Stomach smooth muscle (tissue), 2 donors: ENCODE results near the gene NFAT5.

Source experiments
- H3K27ac ChIP-seq: one replicate; pipeline ENCODE4 v1.7.0; 2013; ENCODE audit warnings: mild to moderate bottlenecking, low read length, inconsistent platforms
- H3K27me3 ChIP-seq, 2 donors: one replicate each; pipeline ENCODE4 v1.7.0; 2013; ENCODE audit warnings: low read length in 2 of 2; ENCODE audit not compliant: insufficient read depth in 2 of 2, control insufficient read depth in 1 of 2
- H3K36me3 ChIP-seq, 2 donors: one replicate each; pipeline ENCODE4 v1.7.0; 2013; ENCODE audit warnings: low read length in 2 of 2; ENCODE audit not compliant: control insufficient read depth in 2 of 2, insufficient read depth in 2 of 2
- H3K4me1 ChIP-seq: one replicate; pipeline ENCODE4 v1.7.0; 2013; ENCODE audit warnings: low read length; ENCODE audit not compliant: control insufficient read depth, insufficient read depth
- H3K4me3 ChIP-seq, 2 donors: one replicate each; pipeline ENCODE4 v1.7.0; 2013; ENCODE audit warnings: low read length in 2 of 2
- H3K9ac ChIP-seq, 2 donors: one replicate each; pipeline ENCODE4 v1.7.0; 2013; ENCODE audit warnings: low read length in 2 of 2, mild to moderate bottlenecking in 1 of 2
- H3K9me3 ChIP-seq, 2 donors: one replicate each; pipeline ENCODE4 v1.7.0; 2013; ENCODE audit warnings: low read length in 2 of 2; ENCODE audit not compliant: control insufficient read depth in 2 of 2
- donor health status: healthy.
- donor health status: Pancreatic carcinoma.

Gene NFAT5

GRCh38 chr16:69596801-69597200, 31.0 kb downstream of the NFAT5 start:
- Histone ChIP-seq H3K4me1 (no peaks in the 10 kb centered on the region), H3K9ac (no peak overlapping the region), H3K9me3 (no peaks in the 10 kb centered on the region), H3K4me3 (no peak overlapping the region), H3K27ac (no peak overlapping the region), H3K36me3 (no peaks in the 10 kb centered on the region), H3K27me3 (no peaks in the 10 kb centered on the region)

DNA sequence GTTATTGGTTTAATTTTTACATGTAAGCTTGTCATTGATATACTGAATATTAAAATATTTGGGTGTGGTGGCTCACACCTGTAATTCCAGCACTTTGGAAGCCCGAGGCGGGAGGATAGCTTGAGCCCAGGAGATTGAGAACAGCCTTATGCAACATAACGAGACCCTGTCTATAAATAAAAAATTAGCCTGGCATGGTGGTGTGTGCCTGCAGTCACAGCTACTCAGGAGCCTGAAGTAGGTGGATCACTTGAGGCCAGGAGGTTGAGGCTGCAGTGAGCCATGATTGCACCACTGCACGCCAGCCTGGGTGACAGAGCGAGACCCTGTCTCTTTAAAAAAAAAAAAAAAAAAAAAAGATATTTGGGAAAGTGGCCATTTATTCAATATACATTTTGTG, 32.3 kb downstream of the NFAT5 start:
- Histone ChIP-seq H3K9ac (no peak overlapping the region), H3K4me1 (no peaks in the 10 kb centered on the region), H3K4me3 (no peak overlapping the region), H3K27ac (no peak overlapping the region), H3K36me3 (no peaks in the 10 kb centered on the region), H3K9me3 (no peaks in the 10 kb centered on the region), H3K27me3 (no peaks in the 10 kb centered on the region)

DNA sequence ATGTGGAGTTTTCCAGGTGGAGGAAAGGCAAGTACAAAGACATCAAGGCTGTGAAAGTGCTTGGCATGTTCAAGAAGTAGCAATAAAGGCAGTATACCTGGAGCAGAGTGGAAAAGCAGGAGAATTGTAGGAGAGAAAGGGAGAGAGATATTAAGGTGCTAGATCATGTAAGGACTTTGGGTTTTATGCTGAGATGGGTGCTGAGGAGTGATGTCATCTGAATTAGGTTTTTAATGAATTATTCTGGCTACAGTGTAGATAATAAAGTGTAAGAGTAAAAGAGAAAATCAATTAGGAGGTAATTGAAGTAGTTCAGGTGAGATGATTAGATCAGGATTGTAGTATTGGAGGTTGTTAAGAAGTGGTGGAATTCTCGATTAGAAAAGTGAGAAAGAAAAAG, 34.0 kb downstream of the NFAT5 start:
- no peaks in the 10 kb centered on the region for H3K9me3 ChIP-seq
- no peaks in the 10 kb centered on the region for H3K27me3 ChIP-seq
- H3K36me3 ChIP-seq = no peaks in the 10 kb centered on the region
- H3K4me1 ChIP-seq = no peaks in the 10 kb centered on the region
- no peak overlapping the region for H3K27ac ChIP-seq
- no peak overlapping the region for H3K4me3 ChIP-seq
- H3K9ac ChIP-seq = no peak overlapping the region

DNA sequence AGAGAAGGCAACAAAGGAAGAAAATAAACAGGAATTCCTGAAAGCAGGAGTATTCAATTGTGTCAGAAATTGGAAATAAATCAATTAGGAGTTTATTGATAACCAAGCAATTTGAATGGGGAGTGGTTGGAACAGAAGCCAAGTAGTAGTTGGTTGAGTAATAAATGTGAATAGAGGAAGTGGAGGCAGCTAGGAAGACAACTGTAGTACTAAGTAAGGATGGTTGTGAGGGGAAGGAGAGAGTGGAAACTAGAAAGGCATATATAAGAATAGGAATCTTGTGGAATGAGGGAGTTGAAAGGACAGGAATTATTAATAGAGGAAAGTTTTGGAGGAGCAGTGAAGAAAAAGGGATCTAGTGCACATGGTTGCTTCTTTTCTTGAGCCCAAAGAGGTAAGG, 34.4 kb downstream of the NFAT5 start:
- Histone ChIP-seq H3K36me3 (no peaks in the 10 kb centered on the region), H3K4me3 (no peak overlapping the region), H3K27ac (no peak overlapping the region), H3K9ac (no peak overlapping the region), H3K9me3 (no peaks in the 10 kb centered on the region), H3K4me1 (no peaks in the 10 kb centered on the region), H3K27me3 (no peaks in the 10 kb centered on the region)

DNA sequence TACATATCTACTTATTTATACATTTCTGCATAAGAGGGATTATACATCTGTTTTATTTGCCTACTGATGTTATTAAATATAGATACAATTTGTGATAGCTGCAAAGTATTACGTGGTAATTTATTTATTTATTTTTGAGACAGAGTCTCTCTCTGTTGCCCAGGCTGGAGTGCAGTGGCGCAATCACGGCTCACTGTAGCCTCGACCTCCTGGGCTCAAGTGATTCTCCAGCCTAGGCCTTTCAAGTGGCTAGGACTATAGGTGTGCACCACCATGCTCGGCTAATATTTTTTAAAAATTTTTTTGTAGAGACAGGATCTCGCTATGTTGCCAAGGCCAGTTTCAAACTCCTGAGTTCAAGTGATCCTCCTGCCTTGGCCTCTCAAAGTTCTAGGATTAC, 35.5 kb downstream of the NFAT5 start:
- Histone ChIP-seq H3K27ac (no peak overlapping the region), H3K4me3 (no peak overlapping the region)

GRCh38 chr16:69606985-69607384, 41.2 kb downstream of the NFAT5 start:
- Histone ChIP-seq H3K36me3 (no peaks in the 10 kb centered on the region), H3K27ac (no peak overlapping the region), H3K4me3 (no peak overlapping the region), H3K9ac (no peak overlapping the region), H3K4me1 (no peaks in the 10 kb centered on the region), H3K27me3 (no peaks in the 10 kb centered on the region), H3K9me3 (no peaks in the 10 kb centered on the region)

More for the DNA sequence above, 35.5 kb downstream of the NFAT5 start:
- no peaks in the 10 kb centered on the region for H3K27me3 ChIP-seq
- H3K36me3 ChIP-seq = no peaks in the 10 kb centered on the region
- no peaks in the 10 kb centered on the region for H3K4me1 ChIP-seq
- H3K9ac ChIP-seq = no peak overlapping the region
- H3K9me3 ChIP-seq = no peaks in the 10 kb centered on the region

DNA sequence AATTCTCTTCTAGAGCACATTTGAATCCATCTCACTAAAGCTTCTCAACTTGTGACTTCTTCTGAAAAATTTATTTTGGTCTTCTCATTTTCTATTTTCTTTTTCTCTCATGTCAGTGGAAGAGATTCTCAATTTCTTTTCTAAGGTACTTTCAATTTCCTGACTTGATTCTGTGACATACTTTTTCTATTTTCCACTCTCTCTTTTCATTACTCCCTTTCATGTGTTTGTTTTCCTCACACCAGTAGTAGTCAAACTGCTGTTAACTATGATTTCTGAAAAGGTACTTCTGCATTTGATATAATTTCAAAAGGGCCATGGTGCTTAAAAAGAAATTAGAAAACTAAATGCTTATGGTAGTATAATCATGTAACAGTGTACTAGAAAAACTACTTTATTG, 41.9 kb downstream of the NFAT5 start:
- H3K9ac ChIP-seq = no peak overlapping the region
- H3K27ac ChIP-seq = no peak overlapping the region
- H3K9me3 ChIP-seq = no peaks in the 10 kb centered on the region
- no peaks in the 10 kb centered on the region for H3K4me1 ChIP-seq
- H3K27me3 ChIP-seq = no peaks in the 10 kb centered on the region
- H3K36me3 ChIP-seq = no peaks in the 10 kb centered on the region
- no peak overlapping the region for H3K4me3 ChIP-seq

DNA sequence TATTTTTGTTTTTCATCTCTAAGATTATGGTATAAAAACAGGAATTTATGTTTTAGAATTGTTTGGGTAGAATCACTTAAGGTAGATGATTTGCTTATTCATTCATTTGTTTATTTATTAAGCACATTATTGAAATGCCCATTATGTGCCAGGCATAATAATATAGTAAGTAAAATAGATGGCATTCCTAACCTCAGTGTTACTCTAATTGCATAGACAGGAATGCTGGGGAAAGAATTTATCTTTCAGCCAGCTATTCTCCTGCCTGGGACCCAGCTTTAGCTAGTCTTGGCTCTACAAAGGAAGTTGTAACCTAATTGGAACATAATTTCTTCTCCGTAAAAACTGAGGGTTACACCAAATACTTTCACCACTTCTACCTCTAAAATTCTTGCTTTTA, 44.6 kb downstream of the NFAT5 start:
- Histone ChIP-seq H3K27ac (no peak overlapping the region), H3K9ac (no peak overlapping the region), H3K27me3 (no peaks in the 10 kb centered on the region), H3K36me3 (no peaks in the 10 kb centered on the region), H3K4me3 (no peak overlapping the region), H3K9me3 (no peaks in the 10 kb centered on the region), H3K4me1 (peaks cover 3% of the 10 kb centered on the region)

DNA sequence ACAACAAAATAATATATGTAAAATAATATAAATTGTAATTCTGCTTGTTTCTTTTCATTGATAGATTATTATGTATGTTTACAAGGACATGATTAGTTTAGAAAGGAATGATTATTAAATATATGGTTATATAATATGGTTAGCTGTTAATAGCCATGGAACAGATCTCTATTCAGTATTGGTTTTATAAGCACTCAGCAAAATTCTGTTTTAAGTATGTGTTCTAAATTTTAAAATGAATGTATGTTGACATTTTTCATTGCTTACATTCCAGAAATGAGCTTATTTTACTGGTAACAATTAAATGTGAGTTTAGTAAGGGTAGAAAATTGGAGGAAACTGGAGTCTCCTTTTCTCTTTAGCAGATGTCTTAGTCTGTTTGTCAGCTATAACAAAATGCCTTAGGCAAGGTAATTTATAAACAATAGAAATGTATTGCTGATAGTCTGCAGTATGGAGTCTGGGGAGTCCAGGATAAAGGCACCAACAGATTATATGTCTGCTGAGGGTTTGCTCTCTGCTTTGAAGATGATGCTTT, 45.4 kb downstream of the NFAT5 start:
- no peaks in the 10 kb centered on the region for H3K27me3 ChIP-seq
- H3K4me1 ChIP-seq = peaks cover 3% of the 10 kb centered on the region
- no peak overlapping the region for H3K4me3 ChIP-seq
- H3K27ac ChIP-seq = no peak overlapping the region
- no peaks in the 10 kb centered on the region for H3K36me3 ChIP-seq
- H3K9me3 ChIP-seq = no peaks in the 10 kb centered on the region
- H3K9ac ChIP-seq = no peak overlapping the region

DNA sequence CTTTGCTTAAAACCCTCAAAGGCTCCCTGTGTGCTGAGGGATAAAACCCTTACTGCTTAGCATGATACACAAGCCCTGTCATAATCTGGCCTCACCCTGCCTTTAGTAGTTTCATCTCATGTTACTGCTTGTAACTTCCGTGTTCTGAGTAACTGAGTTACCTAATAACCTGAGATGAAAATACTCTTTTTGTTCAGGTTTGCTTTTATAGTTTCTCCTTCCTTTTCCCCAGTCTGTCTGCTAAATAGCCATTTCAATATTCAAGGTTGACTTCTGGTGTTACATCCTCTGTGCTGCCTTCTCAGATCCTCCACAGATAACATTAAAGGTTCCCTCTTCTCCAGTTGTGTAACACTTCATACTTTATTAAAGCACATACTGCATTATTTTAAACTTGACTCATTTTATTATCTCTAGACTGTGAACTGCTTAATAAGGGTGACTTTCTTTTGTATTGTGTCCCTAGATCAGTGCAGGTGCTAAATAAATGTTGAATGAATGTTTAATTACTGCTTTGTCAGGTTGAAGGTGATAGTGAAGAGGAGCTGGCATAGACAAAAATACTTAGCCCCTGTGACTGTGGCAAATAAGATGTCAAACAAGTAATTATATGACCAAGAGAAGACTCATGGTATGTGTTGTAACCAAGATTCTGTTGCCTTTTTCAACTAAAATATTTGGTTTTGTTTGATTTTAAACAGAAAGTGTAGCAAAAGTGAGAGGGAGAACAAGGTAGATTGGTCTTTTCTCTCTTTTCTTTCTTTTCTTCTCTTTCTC, 47.8 kb downstream of the NFAT5 start:
- Histone ChIP-seq H3K27ac (no peak overlapping the region), H3K4me3 (no peak overlapping the region), H3K36me3 (no peaks in the 10 kb centered on the region), H3K9ac (peak overlapping the region in 1 of 2 donors; percentile 27), H3K9me3 (no peaks in the 10 kb centered on the region), H3K27me3 (no peaks in the 10 kb centered on the region), H3K4me1 (peaks cover 3% of the 10 kb centered on the region)

- Histone ChIP-seq H3K9ac (no peak overlapping the region), H3K27ac (no peak overlapping the region), H3K27me3 (no peaks in the 10 kb centered on the region), H3K4me3 (no peak overlapping the region), H3K36me3 (no peaks in the 10 kb centered on the region), H3K4me1 (peaks cover 3% of the 10 kb centered on the region), H3K9me3 (no peaks in the 10 kb centered on the region)
Measured at GRCh38 chr16:69615528-69615927, 49.8 kb downstream of the NFAT5 start.
